GM12874 (cell line): ENCODE results near the gene RNGTT.

Experiments
- TF ChIP-seq, protein P1 (sequence below): IDR thresholded peaks from 2 replicates; pipeline ENCODE4 v1.5.1; 2011; ENCODE audit warnings: low read depth, mild to moderate bottlenecking, control low read depth, low read length, moderate library complexity; ENCODE audit not compliant: insufficient read depth

RNGTT gene

DNA sequence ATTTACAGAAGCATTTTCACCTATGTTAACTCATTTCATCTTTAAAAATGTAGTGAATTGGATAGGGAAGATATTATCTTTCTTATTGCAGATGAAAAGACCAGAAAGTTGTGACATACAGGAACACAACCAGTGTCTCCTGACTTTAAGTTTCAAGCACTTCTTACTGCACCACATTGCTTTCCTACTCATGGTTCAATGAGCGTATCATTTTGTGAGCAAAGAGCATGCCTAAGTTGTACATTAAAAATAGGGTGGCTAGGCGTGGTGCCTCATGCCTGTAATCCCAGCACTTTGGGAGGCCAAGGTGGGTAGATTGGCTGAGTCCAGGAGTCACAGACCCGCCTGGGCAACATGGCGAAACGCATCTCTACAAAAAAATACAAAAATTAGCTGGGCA is 21.2 kb upstream of the RNGTT start:
- TF ChIP-seq, protein P1, sequence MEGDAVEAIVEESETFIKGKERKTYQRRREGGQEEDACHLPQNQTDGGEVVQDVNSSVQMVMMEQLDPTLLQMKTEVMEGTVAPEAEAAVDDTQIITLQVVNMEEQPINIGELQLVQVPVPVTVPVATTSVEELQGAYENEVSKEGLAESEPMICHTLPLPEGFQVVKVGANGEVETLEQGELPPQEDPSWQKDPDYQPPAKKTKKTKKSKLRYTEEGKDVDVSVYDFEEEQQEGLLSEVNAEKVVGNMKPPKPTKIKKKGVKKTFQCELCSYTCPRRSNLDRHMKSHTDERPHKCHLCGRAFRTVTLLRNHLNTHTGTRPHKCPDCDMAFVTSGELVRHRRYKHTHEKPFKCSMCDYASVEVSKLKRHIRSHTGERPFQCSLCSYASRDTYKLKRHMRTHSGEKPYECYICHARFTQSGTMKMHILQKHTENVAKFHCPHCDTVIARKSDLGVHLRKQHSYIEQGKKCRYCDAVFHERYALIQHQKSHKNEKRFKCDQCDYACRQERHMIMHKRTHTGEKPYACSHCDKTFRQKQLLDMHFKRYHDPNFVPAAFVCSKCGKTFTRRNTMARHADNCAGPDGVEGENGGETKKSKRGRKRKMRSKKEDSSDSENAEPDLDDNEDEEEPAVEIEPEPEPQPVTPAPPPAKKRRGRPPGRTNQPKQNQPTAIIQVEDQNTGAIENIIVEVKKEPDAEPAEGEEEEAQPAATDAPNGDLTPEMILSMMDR, result no peak

DNA sequence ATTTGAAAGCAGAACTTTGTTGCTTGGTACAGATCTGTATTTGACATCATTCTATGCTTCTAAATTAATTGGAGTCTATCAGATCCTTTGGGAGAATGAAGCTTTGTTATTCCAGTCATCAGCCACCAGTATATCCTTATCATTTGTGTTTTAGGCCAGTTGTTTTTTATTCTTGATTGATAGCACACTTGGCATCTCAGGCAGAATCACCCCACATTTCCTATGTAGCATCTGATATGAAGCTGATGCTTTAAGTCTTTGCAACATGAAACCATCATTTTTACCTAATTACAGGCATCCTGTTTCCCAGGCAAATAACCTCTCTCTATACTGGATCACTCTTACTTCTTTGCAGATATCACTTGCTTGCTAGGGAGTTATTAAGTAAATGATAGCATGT is 20.7 kb upstream of the RNGTT start:
- TF ChIP-seq, protein P1, result no peak

DNA sequence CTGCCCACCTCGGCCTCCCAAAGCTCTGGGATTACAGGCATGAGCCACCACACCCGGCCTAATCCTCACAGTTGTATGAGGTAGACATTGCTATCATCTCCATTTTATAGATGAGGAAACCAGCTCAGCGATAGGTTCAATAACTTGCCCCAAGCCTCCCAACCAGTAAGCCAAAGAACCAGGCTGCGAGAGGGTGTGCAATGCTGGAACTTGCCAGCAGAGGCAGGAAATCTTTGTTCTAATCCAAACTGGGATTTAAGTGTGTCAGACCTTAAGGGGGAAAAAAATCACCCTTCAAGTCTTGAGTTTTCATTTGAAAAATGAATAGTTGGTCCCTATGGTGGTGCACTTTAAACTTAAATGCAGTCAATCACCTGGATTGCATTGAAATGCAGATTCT is 20.1 kb upstream of the RNGTT start:
- TF ChIP-seq, protein P1, result peak; percentile 39; the same call in 1 of the 2 replicates

DNA sequence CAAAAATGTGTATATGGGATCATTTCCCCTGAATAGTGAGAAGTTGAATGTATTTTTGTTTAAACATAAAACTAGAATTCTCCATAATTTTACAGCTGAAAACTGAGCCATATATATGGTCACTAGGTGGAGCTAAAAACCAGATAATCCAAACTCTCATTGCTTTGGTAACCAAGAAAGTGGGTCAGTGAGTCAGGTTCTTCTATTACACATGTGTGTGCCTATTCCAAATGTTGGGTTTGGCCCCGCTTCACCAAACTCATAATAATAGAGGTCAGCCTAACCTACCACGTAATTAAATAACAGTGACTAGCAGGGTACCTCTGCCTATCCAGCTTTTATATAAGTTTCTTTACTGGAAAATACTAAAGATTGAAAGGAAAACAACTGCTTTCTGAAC is 19.3 kb upstream of the RNGTT start:
- TF ChIP-seq, protein P1, result peak; percentile 46; the same call in 1 of the 2 replicates

DNA sequence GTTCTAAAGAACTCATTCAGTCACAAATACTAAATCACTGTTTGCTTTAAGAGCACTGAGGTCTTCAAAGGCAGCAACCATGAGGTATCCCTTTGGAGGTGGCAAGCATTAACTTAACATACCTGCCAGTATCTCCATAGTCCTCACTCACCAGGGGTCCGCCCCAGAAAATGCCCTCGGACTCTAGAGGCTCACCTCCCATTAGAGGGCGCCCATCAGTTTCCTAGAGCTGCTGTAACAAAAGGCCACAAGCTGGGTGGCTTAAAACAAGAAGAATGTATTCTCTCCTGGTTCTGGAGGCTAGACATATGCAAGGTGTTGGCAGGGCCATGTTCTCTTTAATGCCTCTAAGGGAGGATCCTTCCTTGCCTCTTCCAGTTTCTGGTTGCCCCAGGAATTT is 12.0 kb upstream of the RNGTT start:
- TF ChIP-seq, protein P1, result no peak

DNA sequence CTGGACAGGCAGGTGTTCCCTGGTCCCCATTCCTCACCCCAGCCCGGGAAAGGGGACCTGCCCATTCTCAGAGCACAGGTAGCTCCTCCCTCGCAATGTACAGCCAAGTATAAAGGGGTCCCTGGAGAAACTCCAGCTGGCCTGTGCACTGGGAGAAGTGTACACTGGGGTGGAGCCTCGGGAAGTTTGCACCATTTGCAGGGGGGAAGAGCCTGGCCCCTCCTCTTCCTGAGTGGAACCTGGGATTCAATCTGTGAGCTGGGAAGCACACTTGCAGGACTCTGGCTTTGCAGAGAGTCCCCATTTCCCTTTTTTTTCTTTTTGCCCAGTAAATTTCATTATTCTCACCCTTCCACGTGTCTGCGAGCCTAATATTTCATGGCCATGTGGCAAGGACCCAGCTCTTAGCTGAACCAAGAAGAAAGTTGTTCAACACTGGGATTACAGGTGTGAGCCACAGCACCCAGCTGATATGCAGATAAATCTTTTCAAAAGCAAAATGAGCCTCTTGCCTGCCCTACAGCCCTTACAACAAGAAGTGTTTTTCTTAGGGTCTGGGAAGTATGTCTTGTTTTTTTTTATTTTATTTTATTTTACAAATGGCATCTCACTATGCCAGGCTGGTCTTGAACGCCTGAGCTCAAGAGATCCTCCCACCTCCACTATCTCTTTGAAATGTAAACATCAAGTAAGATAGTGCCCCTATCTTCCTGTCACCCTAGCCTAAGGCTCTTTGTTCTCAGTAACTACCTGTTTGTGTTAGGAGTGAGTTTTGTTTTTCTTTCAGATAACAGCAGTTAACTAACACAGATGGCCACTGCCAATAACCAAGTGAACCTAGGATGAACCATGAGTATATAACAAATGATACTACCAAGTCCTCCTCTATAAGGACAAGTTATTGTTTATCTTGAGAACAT is 9.3 kb upstream of the RNGTT start:
- TF ChIP-seq, protein P1, result no peak

DNA sequence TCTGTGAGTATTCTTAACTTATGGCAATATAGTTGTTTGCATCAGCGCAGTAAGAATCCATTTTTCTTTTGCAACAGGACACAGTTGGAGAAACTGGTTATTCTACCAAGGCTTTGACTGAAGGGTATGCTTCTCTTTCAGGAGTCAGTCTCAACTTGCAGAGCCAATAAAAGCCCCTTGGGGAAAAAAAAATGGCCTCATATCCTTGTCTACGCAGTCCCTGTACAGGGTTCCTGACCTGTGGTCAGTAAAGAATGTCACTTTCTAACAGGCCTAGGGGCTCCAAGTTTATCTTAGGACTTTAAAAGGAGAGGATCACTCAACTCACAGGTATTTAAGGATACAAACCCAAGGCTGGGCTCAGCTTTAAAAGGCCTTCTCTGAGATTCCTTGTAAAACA is 6.9 kb upstream of the RNGTT start:
- TF ChIP-seq, protein P1, result no peak
